ENCODE measurements around the gene PHACTR4. TPM values are rescaled to one million over a fixed set of nuclear protein-coding genes. Genes with fewer than 3 reads are reported as not detected.
A peak's percentile ranks its signal among the peaks of the same experiment; 100 is the strongest.

The PHACTR4 gene
- total and polyA plus RNA-seq, 9 of the 15 experiments (the other 6 are each of a cell fraction or from before 2014, with no cell fraction given) = 6.4 to 43.6 (median 14.2) TPM

DNA sequence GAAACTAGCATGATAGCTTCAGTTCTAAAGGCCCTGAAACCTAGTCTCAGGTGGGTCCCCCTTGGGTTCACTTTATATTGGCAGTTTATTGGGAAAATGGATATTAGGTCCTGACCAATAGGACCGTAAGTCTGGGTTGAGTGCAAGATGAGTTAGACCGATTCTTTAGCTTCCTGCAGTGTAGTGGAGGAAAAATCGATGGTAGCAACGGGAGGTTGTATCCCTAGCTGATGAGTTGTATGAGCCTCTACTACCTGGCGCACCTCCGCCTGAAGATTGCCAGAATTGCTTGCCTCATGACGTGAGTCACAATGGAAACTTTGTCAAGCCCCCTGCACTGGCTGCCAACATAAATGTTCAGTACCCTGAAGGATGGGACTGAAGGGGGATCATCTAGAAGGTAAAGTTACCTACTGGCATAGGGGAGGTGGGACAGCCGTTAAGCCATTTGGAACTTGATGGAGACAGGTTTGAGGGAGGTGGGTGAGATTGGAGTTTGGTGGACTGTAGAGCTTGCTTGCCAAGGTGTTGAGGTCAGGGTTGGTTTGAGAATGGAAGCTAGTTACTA, 140.2 kb downstream of the PHACTR4 start (continued):
- TF ChIP-seq AFF1 (IDR thresholded peaks at IDR 0.05; ENCODE audit: low read depth in 1 of 2, partially characterized antibody in 2 of 2) (peak in 1 of 2 experiments; percentile 28), HBP1 (CRISPR knock-in tag; IDR thresholded peaks at IDR 0.05) (peak; percentile 99), SP1 (CRISPR knock-in tag; IDR thresholded peaks at IDR 0.05) (no peak; the same call in none of the 2 replicates), KAT8 (IDR thresholded peaks at IDR 0.05; ENCODE audit: low read depth) (no peak), ZNF124 (CRISPR knock-in tag; IDR thresholded peaks at IDR 0.05) (no peak), ZNF561 (CRISPR knock-in tag; conservative IDR thresholded peaks at IDR 0.05) (no peak), ZNF3 (CRISPR knock-in tag; IDR thresholded peaks at IDR 0.05) (peak; percentile 77), HDAC8 (tag; IDR thresholded peaks at IDR 0.05) (no peak), ZNF263 (CRISPR knock-in tag; IDR thresholded peaks at IDR 0.05; ENCODE audit: borderline replicate concordance) (no peak), COPS2 (conservative IDR thresholded peaks at IDR 0.05) (no peak), RBM39 (optimal IDR thresholded peaks at IDR 0.05; ENCODE audit: low read depth, low read length) (peak; percentile 75), TSC22D4 (tag; IDR thresholded peaks at IDR 0.05) (no peak), MTA2 (IDR thresholded peaks at IDR 0.05; ENCODE audit: low read depth) (no peak), MECOM (CRISPR knock-in tag; IDR thresholded peaks at IDR 0.05) (no peak), FOS (IDR thresholded peaks at IDR 0.05; ENCODE audit: extremely low read depth, insufficient read length) (no peak), CHD4 (IDR thresholded peaks at IDR 0.05; ENCODE audit: insufficient read depth, insufficient replicate concordance, low read depth, low read length, poor library complexity, severe bottlenecking) (no peak)
- TF ChIP-seq, protein P1, sequence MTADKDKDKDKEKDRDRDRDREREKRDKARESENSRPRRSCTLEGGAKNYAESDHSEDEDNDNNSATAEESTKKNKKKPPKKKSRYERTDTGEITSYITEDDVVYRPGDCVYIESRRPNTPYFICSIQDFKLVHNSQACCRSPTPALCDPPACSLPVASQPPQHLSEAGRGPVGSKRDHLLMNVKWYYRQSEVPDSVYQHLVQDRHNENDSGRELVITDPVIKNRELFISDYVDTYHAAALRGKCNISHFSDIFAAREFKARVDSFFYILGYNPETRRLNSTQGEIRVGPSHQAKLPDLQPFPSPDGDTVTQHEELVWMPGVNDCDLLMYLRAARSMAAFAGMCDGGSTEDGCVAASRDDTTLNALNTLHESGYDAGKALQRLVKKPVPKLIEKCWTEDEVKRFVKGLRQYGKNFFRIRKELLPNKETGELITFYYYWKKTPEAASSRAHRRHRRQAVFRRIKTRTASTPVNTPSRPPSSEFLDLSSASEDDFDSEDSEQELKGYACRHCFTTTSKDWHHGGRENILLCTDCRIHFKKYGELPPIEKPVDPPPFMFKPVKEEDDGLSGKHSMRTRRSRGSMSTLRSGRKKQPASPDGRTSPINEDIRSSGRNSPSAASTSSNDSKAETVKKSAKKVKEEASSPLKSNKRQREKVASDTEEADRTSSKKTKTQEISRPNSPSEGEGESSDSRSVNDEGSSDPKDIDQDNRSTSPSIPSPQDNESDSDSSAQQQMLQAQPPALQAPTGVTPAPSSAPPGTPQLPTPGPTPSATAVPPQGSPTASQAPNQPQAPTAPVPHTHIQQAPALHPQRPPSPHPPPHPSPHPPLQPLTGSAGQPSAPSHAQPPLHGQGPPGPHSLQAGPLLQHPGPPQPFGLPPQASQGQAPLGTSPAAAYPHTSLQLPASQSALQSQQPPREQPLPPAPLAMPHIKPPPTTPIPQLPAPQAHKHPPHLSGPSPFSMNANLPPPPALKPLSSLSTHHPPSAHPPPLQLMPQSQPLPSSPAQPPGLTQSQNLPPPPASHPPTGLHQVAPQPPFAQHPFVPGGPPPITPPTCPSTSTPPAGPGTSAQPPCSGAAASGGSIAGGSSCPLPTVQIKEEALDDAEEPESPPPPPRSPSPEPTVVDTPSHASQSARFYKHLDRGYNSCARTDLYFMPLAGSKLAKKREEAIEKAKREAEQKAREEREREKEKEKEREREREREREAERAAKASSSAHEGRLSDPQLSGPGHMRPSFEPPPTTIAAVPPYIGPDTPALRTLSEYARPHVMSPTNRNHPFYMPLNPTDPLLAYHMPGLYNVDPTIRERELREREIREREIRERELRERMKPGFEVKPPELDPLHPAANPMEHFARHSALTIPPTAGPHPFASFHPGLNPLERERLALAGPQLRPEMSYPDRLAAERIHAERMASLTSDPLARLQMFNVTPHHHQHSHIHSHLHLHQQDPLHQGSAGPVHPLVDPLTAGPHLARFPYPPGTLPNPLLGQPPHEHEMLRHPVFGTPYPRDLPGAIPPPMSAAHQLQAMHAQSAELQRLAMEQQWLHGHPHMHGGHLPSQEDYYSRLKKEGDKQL (CRISPR knock-in tag; IDR thresholded peaks at IDR 0.05; ENCODE audit: borderline replicate concordance) = no peak
- TF ChIP-seq, protein P2, sequence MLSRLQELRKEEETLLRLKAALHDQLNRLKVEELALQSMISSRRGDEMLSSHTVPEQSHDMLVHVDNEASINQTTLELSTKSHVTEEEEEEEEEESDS (CRISPR knock-in tag; IDR thresholded peaks at IDR 0.05) = no peak

Measured in K562 (cell line).